ENCODE data around the gene SPART. TPM values are rescaled to one million over a fixed set of nuclear protein-coding genes. Genes with fewer than 3 reads are reported as not detected.
"Not testable (repeated sequence)": the region's sequence is repeated elsewhere in the genome, so short reads cannot be mapped to it uniquely, and the experiment has no call there.

Gene SPART
- total RNA-seq, 1 experiment from 2014 or later, result 46.0 TPM

DNA sequence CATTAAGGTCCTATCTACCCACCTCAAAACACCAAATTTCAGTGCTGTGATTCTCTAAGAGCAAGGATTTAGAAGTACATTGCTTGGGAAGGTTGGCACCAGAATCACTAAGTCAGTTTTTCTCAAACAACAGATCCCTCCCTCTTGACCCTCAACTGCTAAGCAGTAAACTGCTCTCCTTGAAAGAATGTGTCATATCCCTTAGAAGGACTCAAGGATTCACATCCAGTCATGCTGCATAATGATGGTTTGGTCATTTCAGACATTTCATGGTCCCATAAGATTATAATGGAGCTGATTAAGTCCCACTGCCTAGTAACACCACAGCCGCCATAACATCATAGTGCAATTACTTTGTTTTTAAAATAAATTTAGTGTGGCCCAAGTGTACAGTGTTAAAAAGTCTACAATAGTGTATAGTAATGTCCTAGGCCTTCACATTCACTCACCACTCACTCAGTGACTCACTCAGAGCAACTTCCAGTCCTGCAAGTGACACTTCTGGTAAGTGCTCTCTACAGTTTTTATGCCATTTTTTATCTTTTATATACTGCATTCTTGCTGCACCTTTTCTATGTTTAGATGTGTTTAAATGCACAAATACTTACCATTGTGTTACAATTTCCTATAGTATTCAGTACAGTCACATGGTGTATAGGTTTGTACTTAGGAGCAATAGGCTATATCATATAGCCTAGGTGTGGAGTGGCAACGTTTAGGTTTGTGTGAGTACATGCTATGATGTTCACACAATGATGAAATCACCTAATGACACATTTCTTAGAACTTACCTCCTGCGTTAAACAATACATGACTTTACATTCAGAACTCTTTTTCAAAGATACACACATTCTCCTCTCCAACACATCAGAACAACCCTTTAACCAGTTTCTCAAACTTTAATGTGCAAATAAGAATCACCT, 32.9 kb downstream of the SPART start:
- H3K4me3 ChIP-seq (ENCODE audit: insufficient read depth, low read depth, low read length), result no peak overlapping the region
- no peaks in the 10 kb centered on the region for H3K27me3 ChIP-seq (ENCODE audit: control insufficient read depth, insufficient read depth, low read length)
- H3K36me3 ChIP-seq (replicated peaks; ENCODE audit: control insufficient read depth, insufficient read depth, low read length), result peaks cover 16% of the 10 kb centered on the region
- DNase-seq, result no peak

DNA sequence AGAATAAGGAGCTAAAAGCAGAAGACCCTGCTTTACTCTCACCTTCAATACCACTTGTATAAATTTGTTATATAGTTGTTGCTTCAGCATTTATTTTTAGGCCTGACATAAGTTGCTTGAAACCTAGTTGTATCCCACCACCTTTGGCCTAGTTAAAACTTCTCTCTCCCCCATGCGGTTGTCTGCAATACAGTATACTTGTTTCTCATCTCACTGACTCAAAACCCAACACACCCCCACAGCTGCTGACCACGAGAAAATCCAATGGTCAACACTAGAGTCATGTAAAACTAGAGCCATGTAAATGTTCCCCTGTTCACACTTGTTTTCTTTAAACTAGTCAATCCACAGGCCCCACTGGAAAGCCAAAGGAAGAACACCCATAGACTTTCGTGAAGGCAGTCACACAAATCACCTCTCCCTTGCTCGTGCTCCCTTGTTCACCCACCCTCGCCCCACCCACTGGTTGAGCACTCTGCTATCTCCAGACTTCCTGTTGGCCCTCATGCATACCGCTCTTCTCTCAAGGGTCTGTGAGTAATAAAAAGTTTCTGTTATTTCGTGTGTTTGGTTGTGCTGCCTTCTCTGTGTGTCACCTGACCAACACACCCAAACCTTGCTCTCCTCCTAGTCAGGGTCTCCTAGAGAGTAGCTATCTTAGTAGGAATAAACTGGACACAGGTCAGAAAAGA, 35.6 kb downstream of the SPART start:
- no peak for DNase-seq
- Histone ChIP-seq H3K27me3 (ENCODE audit: control insufficient read depth, insufficient read depth, low read length) (no peaks in the 10 kb centered on the region), H3K36me3 (replicated peaks; ENCODE audit: control insufficient read depth, insufficient read depth, low read length) (peaks cover 14% of the 10 kb centered on the region), H3K4me3 (ENCODE audit: insufficient read depth, low read depth, low read length) (no peak overlapping the region)

- no peak for DNase-seq
Measured at GRCh38 chr13:36302289-36302688, 43.9 kb downstream of the SPART start.

GRCh38 chr13:36299469-36299868, 46.7 kb downstream of the SPART start:
- H3K4me3 ChIP-seq (ENCODE audit: insufficient read depth, low read depth, low read length); H3K36me3 ChIP-seq (replicated peaks; ENCODE audit: control insufficient read depth, insufficient read depth, low read length); DNase-seq; H3K27me3 ChIP-seq (ENCODE audit: control insufficient read depth, insufficient read depth, low read length): not testable (repeated sequence)

More at GRCh38 chr13:36302289-36302688, 43.9 kb downstream of the SPART start:
- H3K4me3 ChIP-seq (ENCODE audit: insufficient read depth, low read depth, low read length), result no peak overlapping the region
- H3K27me3 ChIP-seq (ENCODE audit: control insufficient read depth, insufficient read depth, low read length), result no peaks in the 10 kb centered on the region
- H3K36me3 ChIP-seq (replicated peaks; ENCODE audit: control insufficient read depth, insufficient read depth, low read length), result no peaks in the 10 kb centered on the region

DNA sequence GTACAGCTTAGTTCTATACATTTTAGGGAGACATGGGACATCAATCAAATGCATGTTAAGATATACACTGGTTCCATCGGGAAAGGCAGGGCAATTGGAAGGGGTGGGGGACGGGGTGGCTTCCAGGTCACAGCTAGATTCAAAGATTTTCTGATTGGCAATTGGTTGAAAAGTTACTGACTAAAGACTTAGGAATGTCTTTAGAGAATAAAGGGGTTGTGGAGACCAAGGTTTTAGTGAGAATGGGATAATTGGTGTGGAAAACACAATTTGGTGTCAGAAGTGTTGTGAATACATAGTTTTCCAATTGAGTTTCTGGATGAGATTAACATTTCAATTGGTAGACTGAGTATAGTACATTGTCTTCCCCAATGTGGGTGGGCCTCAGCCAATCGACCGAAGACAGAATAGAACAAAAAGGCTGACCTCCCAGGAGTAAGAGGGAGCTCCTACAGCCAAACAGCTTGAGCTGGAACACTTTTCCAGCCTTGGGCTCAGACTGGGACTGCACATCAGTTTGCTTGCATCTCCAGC, 47.6 kb downstream of the SPART start:
- peak overlapping the region; percentile 56 for H3K4me3 ChIP-seq (ENCODE audit: insufficient read depth, low read depth, low read length)

GRCh38 chr13:36297366-36298338, 48.5 kb downstream of the SPART start, which contains the start of gene CCDC169:
CCDC169 (minus strand) TSS chr13:36297814; CDS start chr13:36297719, 95 bp downstream.
- Histone ChIP-seq H3K36me3 (replicated peaks; ENCODE audit: control insufficient read depth, insufficient read depth, low read length) (peaks cover 6% of the 10 kb centered on the region), H3K4me3 (ENCODE audit: insufficient read depth, low read depth, low read length) (peak within 1 kb of the TSS; percentile 56), H3K27me3 (ENCODE audit: control insufficient read depth, insufficient read depth, low read length) (no peaks in the 10 kb centered on the region)
- peak; percentile 76 for DNase-seq

More for the DNA sequence above, 47.6 kb downstream of the SPART start:
- H3K36me3 ChIP-seq (replicated peaks; ENCODE audit: control insufficient read depth, insufficient read depth, low read length), result peaks cover under 1% of the 10 kb centered on the region
- no peaks in the 10 kb centered on the region for H3K27me3 ChIP-seq (ENCODE audit: control insufficient read depth, insufficient read depth, low read length)
- peak; percentile 60 for DNase-seq

DNA sequence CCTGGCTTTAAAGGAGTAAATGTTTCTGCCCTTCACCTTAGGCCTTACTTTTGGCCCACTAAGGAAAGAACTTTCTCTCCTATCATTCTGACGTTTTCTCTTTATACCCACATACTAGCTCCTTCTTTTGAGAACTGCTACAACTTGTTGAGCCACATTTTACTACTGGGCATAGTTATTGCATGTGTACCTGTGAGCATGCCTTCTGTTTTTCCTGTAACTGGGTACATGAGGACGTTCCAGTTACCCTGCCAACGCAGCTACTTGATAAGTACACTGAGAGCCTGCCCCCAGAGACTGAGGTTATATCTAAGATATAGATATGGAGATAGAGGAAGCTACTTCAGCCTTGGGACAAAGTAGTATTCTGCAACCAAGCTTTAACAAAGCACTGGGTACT, 52.1 kb downstream of the SPART start:
- H3K4me3 ChIP-seq (ENCODE audit: insufficient read depth, low read depth, low read length), result no peak overlapping the region
- peaks cover 6% of the 10 kb centered on the region for H3K36me3 ChIP-seq (replicated peaks; ENCODE audit: control insufficient read depth, insufficient read depth, low read length)
- no peaks in the 10 kb centered on the region for H3K27me3 ChIP-seq (ENCODE audit: control insufficient read depth, insufficient read depth, low read length)
- no peak for DNase-seq

DNA sequence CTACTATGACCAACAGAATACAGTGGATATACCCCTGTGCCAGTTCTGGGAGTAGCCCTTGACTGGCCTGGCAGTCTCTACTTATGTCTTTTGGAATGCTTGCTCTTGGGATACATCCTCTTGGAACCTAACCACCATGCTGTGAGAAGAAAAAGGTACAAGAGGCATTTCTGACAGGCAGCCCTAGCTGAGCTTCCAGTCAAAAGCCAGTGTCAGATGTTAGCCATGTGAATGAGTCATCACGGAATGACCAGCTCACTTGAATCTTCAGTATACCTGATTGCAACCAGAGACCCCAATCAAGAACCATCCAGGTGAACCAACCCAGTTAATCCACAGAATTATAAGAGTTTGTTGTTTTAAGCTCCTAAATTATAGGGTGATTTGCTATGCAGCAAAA, 52.7 kb downstream of the SPART start:
- Histone ChIP-seq H3K4me3 (ENCODE audit: insufficient read depth, low read depth, low read length) (no peak overlapping the region), H3K36me3 (replicated peaks; ENCODE audit: control insufficient read depth, insufficient read depth, low read length) (peaks cover 6% of the 10 kb centered on the region), H3K27me3 (ENCODE audit: control insufficient read depth, insufficient read depth, low read length) (no peaks in the 10 kb centered on the region)
- DNase-seq, result no peak

- no peak for DNase-seq
- H3K36me3 ChIP-seq (replicated peaks; ENCODE audit: control insufficient read depth, insufficient read depth, low read length), result peaks cover 6% of the 10 kb centered on the region
- H3K27me3 ChIP-seq (ENCODE audit: control insufficient read depth, insufficient read depth, low read length), result no peaks in the 10 kb centered on the region
- no peak overlapping the region for H3K4me3 ChIP-seq (ENCODE audit: insufficient read depth, low read depth, low read length)
Measured at GRCh38 chr13:36288794-36289391, 57.3 kb downstream of the SPART start.

DNA sequence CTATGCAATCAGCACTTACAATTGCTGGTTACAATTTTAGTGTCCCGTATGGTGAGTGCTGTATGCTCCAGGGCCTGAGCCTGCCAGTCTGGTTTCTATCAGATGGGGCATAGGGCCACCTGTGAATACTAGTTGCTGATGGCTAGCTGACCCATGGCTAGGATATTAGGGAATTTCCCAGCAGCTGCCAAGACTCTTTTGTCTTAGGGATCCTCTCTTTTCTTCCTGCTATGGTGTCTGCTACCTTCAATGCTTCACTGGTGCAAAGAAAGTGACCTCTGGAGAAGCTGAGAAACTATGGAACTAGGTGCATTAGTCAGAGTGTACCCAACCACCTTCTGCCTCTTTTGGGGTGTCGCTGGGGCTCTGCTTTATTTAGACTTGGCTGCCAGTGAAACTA, 60.2 kb downstream of the SPART start:
- Histone ChIP-seq H3K27me3 (ENCODE audit: control insufficient read depth, insufficient read depth, low read length) (no peaks in the 10 kb centered on the region), H3K36me3 (replicated peaks; ENCODE audit: control insufficient read depth, insufficient read depth, low read length) (peaks cover 2% of the 10 kb centered on the region; the same call in 1 of the 2 replicates), H3K4me3 (ENCODE audit: insufficient read depth, low read depth, low read length) (no peak overlapping the region)
- DNase-seq, result no peak

DNA sequence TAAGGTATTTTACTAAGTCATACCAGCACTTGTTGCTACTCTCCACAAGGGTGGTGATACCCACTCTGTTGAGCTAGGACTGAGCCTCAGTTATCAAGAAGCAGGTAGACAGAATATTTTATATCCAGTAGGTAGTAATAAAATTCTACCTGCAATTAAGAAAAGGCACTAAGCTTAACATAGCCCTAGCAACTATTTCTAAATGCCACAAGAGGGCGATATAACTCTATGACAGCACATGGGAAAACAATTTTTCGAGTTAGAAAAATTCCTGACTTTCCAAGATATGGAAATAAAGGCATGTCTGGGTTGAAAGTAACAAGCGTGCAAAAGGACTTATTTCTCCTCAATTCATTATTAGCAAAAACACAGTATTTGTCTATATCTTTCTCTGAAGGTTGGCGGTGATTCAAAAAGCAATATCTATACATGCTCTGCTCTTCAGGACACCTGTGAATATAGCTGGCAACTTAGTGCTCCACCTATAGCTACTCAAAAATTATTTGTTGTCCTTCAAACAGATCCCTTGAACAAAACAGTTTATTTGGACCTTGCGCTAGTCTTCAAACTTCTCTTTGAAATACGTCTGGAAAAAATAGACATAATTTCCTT, 63.3 kb downstream of the SPART start:
- Histone ChIP-seq H3K36me3 (replicated peaks; ENCODE audit: control insufficient read depth, insufficient read depth, low read length) (peaks cover 3% of the 10 kb centered on the region), H3K27me3 (ENCODE audit: control insufficient read depth, insufficient read depth, low read length) (no peaks in the 10 kb centered on the region), H3K4me3 (ENCODE audit: insufficient read depth, low read depth, low read length) (no peak overlapping the region)
- DNase-seq, result peak; percentile 24

GRCh38 chr13:36275190-36276002, 70.8 kb downstream of the SPART start:
- H3K36me3 ChIP-seq (replicated peaks; ENCODE audit: control insufficient read depth, insufficient read depth, low read length), result peaks cover 3% of the 10 kb centered on the region
- no peaks in the 10 kb centered on the region for H3K27me3 ChIP-seq (ENCODE audit: control insufficient read depth, insufficient read depth, low read length)
- no peak overlapping the region for H3K4me3 ChIP-seq (ENCODE audit: insufficient read depth, low read depth, low read length)
- DNase-seq, result no peak
